K562 (cell line): ENCODE data around the gene XRCC3. TPM values are rescaled to one million over a fixed set of nuclear protein-coding genes. Genes with fewer than 3 reads are reported as not detected.
A peak's percentile ranks its signal among the peaks of the same experiment; 100 is the strongest.

Source experiments
- ATAC-seq: fragments of 200-7000 bp; cut with Tn5 transposase; 3 replicates; pipeline ENCODE4 v1.9.1; 2020; ENCODE audit warnings: moderate library complexity
- BruUV-seq: library from RNA; stranded (reverse); fragments of 400-500 nt; replicated peaks from 2 replicates; lab custom pipeline; 2021; lab: Mats Ljungman, UMichigan
- CTCF ChIA-PET: fragments of 300-600 bp; formaldehyde crosslinking; extraction: SDS; loops from one replicate; lab custom pipeline; 2021; ENCODE audit warnings: low intra/inter-chr PET ratio; lab: Yijun Ruan, JAX
- POLR2A ChIA-PET: fragments of 300-600, 350-650 bp; sonication (Branson Sonifier 250); formaldehyde crosslinking; extraction: SDS; loops from one replicate; lab custom pipeline; 2021; ENCODE audit warnings: antibody characterized with exemption, inconsistent platforms; lab: Yijun Ruan, JAX
- DNase-seq, 4 experiments: peaks; one replicate each; pipeline versions ENCODE4 v3.0.0 to v3.0.0-alpha.2; 2011 to 2018; ENCODE audit warnings: low spot score in 3 of 4, mixed read lengths in 3 of 4; ENCODE audit errors: extremely low read depth in 1 of 4
- FAIRE-seq: peaks from 2 replicates; lab custom pipeline; 2011; peaks lifted over from hg19 to GRCh38; lab: Jason Lieb, UNC
- H2AFZ ChIP-seq: 2 replicates; pipeline ENCODE4 v1.6.0; 2011; ENCODE audit warnings: low read depth, low read length, control low read depth, inconsistent platforms
- H3K27ac ChIP-seq: fragments of 200-600 bp; 3 replicates; pipeline ENCODE4 v1.8.0; 2011; ENCODE audit warnings: low read depth, mild to moderate bottlenecking, control low read depth, inconsistent platforms, low read length, moderate library complexity, mixed read lengths; ENCODE audit errors: extremely low read depth
- H3K27me3 ChIP-seq, 2 experiments: fragments of 300-600 bp in 1 of 2; 2 replicates in 1 of 2; 3 replicates in 1 of 2; pipeline versions ENCODE4 v1.6.0 to v1.8.0; 2011; ENCODE audit warnings: inconsistent platforms in 2 of 2, low read length in 2 of 2, mild to moderate bottlenecking in 1 of 2, mixed read lengths in 1 of 2, moderate library complexity in 1 of 2; ENCODE audit not compliant: control insufficient read depth in 2 of 2, insufficient read depth in 2 of 2
- H3K36me3 ChIP-seq: fragments of 300-600 bp; 3 replicates; pipeline ENCODE4 v1.8.0; 2011; ENCODE audit warnings: mild to moderate bottlenecking, low read length, inconsistent platforms; ENCODE audit not compliant: control insufficient read depth, insufficient read depth
- H3K4me1 ChIP-seq, 2 experiments: fragments of 200-600 bp in 1 of 2; replicated peaks in 1 of 2; 2 replicates in 1 of 2; 3 replicates in 1 of 2; pipeline versions ENCODE4 v1.5.1 to v1.8.0; 2011; ENCODE audit warnings: inconsistent platforms in 2 of 2, low read length in 2 of 2, mild to moderate bottlenecking in 1 of 2, mixed read lengths in 1 of 2, moderate library complexity in 1 of 2; ENCODE audit not compliant: control insufficient read depth in 2 of 2, insufficient read depth in 2 of 2
- H3K4me2 ChIP-seq: 2 replicates; pipeline ENCODE4 v1.6.1; 2011; ENCODE audit warnings: low read length, control low read depth, inconsistent platforms, mixed read lengths; ENCODE audit not compliant: insufficient read depth
- H3K4me3 ChIP-seq: fragments of 200-600 bp; sonication (generic), shearing (Covaris generic); 2 replicates; pipeline ENCODE4 v1.5.1; 2016; ENCODE audit warnings: control low read depth, inconsistent platforms
- H3K79me2 ChIP-seq: fragments of 200-600 bp; 3 replicates; pipeline ENCODE4 v1.8.0; 2011; ENCODE audit warnings: low read length, inconsistent platforms; ENCODE audit not compliant: control insufficient read depth, insufficient read depth
- H3K9ac ChIP-seq, 2 experiments: 2 replicates each; pipeline versions ENCODE4 v1.6.0 to v1.6.1; 2011; ENCODE audit warnings: low read depth in 2 of 2, low read length in 2 of 2, control low read depth in 1 of 2, inconsistent platforms in 1 of 2, mild to moderate bottlenecking in 1 of 2, mixed read lengths in 1 of 2; ENCODE audit not compliant: insufficient read depth in 1 of 2
- H3K9me1 ChIP-seq: one replicate; pipeline ENCODE4 v1.6.0; 2011; ENCODE audit warnings: inconsistent platforms, mild to moderate bottlenecking, low read length, moderate library complexity; ENCODE audit not compliant: control insufficient read depth, insufficient read depth
- H3K9me3 ChIP-seq: replicated peaks from 2 replicates; pipeline ENCODE4 v1.5.1; 2011; ENCODE audit warnings: low read depth, low read length, inconsistent platforms; ENCODE audit not compliant: control insufficient read depth, insufficient read depth
- H4K20me1 ChIP-seq: replicated peaks from 2 replicates; pipeline ENCODE4 v1.6.1; 2011; ENCODE audit warnings: low read length, inconsistent platforms, mixed read lengths; ENCODE audit not compliant: control insufficient read depth, insufficient read depth
- MAFG ChIP-seq: fragments of 450-650 bp; conservative IDR thresholded peaks from 2 replicates; pipeline ENCODE4 v1.6.1; 2016; ENCODE audit warnings: missing genetic modification characterization, missing compliant biosample characterization
- NCOA4 ChIP-seq: fragments of 450-650 bp; IDR thresholded peaks from 2 replicates; pipeline ENCODE4 v1.6.1; 2018; ENCODE audit warnings: mild to moderate bottlenecking; ENCODE audit not compliant: partially characterized antibody
- WGBS: fragments of 100-300 bp; shearing (Covaris generic); methylation state at CpG from one replicate; pipeline ENCODE4 v1.1.6; 2016; ENCODE audit warnings: low coverage, mixed read lengths; ENCODE audit not compliant: insufficient coverage; ENCODE audit errors: missing lambda C conversion rate; 5-methylcytosine and 5-hydroxymethylcytosine counted together
- in situ Hi-C: fragments of 300-500 bp; cut with MboI; formaldehyde crosslinking; loops from 4 replicates; pipeline ENCODE4 v1.15.0; 2018; ENCODE audit warnings: inconsistent platforms, mixed read lengths
- intact Hi-C: fragments of 100-400 bp; cut with micrococcal nuclease; formaldehyde crosslinking; loops from 2 replicates; pipeline ENCODE4 v1.14.2; 2022
- polyA plus RNA-seq, 8 experiments: library from polyadenylated mRNA; depleted of rRNA in 4 of 8; stranded (reverse) in 5 of 8; unstranded in 3 of 8; fragments of >200 nt; fragmentation: Nextera tagmentation in 2 of 8; fragmentation: Illumina TruSeq in 1 of 8; extraction: Ambion mirVana in 2 of 8; extraction: Trizol in 1 of 8; gene quantifications; 2 replicates each; pipeline versions ENCODE4 v1.2.1 to v1.2.3, GENCODE V29; 2011 to 2014; ENCODE audit warnings: inconsistent platforms in 1 of 8, missing spikeins in 1 of 8
- total RNA-seq, 7 experiments: library from RNA; depleted of rRNA in 6 of 7; stranded (reverse); fragments of >200 nt in 6 of 7; fragmentation: Illumina TruSeq in 2 of 7; extraction: Trizol in 2 of 7; gene quantifications; 2 replicates each; pipeline versions ENCODE4 v1.2.1 to v1.2.3, GENCODE V29; 2011 to 2021; ENCODE audit warnings: low replicate concordance in 1 of 7
- TF ChIP-seq, protein P1 (sequence below): fragments of 450-650 bp; IDR thresholded peaks from 2 replicates; pipeline ENCODE4 v1.6.1; 2017; ENCODE audit warnings: antibody characterized with exemption
- TF ChIP-seq, protein P2 (sequence below): fragments of 250-450 bp; sonication (Bioruptor Pico); IDR thresholded peaks from 2 replicates; pipeline ENCODE4 v1.4.0; 2020; ENCODE audit warnings: borderline replicate concordance
- TF ChIP-seq, protein P3 (sequence below): sonication (generic); formaldehyde crosslinking; IDR thresholded peaks from 2 replicates; pipeline ENCODE4 v1.8.1; 2023; ENCODE audit warnings: missing genetic modification reagents, mild to moderate bottlenecking, borderline replicate concordance
- TF ChIP-seq, protein P4 (sequence below), 2 experiments: fragments of 450-650 bp; conservative IDR thresholded peaks; 2 replicates each; pipeline ENCODE4 v1.6.1; 2017; ENCODE audit warnings: mild to moderate bottlenecking in 2 of 2, moderate library complexity in 2 of 2

XRCC3 gene
- total and polyA plus RNA-seq, 9 of the 15 experiments (the other 6 are each of a cell fraction or from before 2014, with no cell fraction given) = 0.34 to 59.3 (median 30.3) TPM

DNA sequence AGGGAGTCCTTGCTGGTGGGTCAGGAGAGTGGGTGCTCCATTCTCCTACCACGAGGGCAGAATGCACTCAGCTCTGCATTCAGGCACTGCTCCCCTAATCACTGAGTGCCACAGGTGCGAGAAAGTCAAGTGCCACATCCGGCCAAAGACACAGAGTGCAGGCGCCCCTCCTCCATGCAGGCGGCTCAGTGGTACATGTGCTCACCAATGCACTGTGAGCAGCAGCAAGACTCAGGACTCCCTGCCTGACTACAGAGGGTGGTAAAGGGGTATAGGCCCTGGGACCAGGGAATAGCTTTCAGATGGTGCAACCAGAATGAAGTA is 33.2 kb upstream of the XRCC3 start (continued):
- TF ChIP-seq, protein P1, sequence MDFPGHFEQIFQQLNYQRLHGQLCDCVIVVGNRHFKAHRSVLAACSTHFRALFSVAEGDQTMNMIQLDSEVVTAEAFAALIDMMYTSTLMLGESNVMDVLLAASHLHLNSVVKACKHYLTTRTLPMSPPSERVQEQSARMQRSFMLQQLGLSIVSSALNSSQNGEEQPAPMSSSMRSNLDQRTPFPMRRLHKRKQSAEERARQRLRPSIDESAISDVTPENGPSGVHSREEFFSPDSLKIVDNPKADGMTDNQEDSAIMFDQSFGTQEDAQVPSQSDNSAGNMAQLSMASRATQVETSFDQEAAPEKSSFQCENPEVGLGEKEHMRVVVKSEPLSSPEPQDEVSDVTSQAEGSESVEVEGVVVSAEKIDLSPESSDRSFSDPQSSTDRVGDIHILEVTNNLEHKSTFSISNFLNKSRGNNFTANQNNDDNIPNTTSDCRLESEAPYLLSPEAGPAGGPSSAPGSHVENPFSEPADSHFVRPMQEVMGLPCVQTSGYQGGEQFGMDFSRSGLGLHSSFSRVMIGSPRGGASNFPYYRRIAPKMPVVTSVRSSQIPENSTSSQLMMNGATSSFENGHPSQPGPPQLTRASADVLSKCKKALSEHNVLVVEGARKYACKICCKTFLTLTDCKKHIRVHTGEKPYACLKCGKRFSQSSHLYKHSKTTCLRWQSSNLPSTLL = no peak
- TF ChIP-seq MAFG (tag) (no peak), NCOA4 (no peak)
- TF ChIP-seq, protein P2, sequence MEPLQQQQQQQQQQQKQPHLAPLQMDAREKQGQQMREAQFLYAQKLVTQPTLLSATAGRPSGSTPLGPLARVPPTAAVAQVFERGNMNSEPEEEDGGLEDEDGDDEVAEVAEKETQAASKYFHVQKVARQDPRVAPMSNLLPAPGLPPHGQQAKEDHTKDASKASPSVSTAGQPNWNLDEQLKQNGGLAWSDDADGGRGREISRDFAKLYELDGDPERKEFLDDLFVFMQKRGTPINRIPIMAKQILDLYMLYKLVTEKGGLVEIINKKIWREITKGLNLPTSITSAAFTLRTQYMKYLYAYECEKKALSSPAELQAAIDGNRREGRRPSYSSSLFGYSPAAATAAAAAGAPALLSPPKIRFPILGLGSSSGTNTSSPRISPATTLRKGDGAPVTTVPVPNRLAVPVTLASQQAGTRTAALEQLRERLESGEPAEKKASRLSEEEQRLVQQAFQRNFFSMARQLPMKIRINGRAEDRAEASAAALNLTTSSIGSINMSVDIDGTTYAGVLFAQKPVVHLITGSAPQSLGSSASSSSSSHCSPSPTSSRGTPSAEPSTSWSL (CRISPR knock-in tag) = no peak
- TF ChIP-seq, all 486 proteins: peak for 0

DNA sequence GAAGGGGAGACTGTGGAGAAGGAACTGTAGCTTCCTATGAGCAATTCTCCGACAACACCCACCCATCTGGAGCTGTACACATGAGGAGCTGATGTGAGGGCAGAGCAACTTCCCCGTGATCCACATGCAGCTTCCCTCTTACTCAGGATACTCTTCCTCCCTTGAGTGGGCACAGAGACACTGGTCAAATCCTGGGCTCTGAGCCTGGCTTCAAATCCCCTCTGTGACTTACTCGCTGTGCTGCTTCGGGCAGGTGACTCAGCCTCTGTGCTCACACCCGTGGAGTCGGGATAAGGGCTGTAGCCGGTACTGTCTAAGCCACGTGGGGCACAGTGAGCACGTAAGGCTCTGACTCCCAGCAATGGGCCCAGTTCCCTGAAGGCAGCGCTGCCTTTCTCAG is 31.4 kb upstream of the XRCC3 start:
- no peaks in the 10 kb centered on the region for H3K36me3 ChIP-seq
- ATAC-seq = peak; percentile 78
- in situ Hi-C loops = no loop called here
- 11% methylated on average over 9 of the region's 10 CpGs for WGBS
- H3K9me3 ChIP-seq = no peaks in the 10 kb centered on the region
- peaks cover 2 to 11% of the 10 kb centered on the region in 2 experiments; a peak in 3 of 5 replicates for H3K27me3 ChIP-seq
- peaks cover 0 to 3% of the 10 kb centered on the region in 2 experiments; a peak in 3 of 5 replicates for H3K4me1 ChIP-seq
- ChIA-PET CTCF (no interaction called here), POLR2A (interaction anchor here (1.0 kb wide), 1 partner anchor 12 kb away, joined by 3 read pairs; no protein-coding TSS in a partner anchor)
- intact Hi-C loops = no loop called here
- no peaks in the 10 kb centered on the region for H4K20me1 ChIP-seq
- H3K4me2 ChIP-seq = no peak overlapping the region
- no peak overlapping the region for H3K4me3 ChIP-seq
- peak overlapping the region; percentile 51; the same call in 1 of the 2 replicates for H2AFZ ChIP-seq
- DNase-seq = peak in 2 of 4 experiments; percentile 27 to 31
- H3K27ac ChIP-seq = no peak overlapping the region
- no TSS peak for BruUV-seq
- peak overlapping the region in 1 of 2 experiments; percentile 76; a peak in 2 of 4 replicates for H3K9ac ChIP-seq
- no peaks in the 10 kb centered on the region for H3K9me1 ChIP-seq
- no peaks in the 10 kb centered on the region for H3K79me2 ChIP-seq
- FAIRE-seq = no peak
- TF ChIP-seq, protein P3, sequence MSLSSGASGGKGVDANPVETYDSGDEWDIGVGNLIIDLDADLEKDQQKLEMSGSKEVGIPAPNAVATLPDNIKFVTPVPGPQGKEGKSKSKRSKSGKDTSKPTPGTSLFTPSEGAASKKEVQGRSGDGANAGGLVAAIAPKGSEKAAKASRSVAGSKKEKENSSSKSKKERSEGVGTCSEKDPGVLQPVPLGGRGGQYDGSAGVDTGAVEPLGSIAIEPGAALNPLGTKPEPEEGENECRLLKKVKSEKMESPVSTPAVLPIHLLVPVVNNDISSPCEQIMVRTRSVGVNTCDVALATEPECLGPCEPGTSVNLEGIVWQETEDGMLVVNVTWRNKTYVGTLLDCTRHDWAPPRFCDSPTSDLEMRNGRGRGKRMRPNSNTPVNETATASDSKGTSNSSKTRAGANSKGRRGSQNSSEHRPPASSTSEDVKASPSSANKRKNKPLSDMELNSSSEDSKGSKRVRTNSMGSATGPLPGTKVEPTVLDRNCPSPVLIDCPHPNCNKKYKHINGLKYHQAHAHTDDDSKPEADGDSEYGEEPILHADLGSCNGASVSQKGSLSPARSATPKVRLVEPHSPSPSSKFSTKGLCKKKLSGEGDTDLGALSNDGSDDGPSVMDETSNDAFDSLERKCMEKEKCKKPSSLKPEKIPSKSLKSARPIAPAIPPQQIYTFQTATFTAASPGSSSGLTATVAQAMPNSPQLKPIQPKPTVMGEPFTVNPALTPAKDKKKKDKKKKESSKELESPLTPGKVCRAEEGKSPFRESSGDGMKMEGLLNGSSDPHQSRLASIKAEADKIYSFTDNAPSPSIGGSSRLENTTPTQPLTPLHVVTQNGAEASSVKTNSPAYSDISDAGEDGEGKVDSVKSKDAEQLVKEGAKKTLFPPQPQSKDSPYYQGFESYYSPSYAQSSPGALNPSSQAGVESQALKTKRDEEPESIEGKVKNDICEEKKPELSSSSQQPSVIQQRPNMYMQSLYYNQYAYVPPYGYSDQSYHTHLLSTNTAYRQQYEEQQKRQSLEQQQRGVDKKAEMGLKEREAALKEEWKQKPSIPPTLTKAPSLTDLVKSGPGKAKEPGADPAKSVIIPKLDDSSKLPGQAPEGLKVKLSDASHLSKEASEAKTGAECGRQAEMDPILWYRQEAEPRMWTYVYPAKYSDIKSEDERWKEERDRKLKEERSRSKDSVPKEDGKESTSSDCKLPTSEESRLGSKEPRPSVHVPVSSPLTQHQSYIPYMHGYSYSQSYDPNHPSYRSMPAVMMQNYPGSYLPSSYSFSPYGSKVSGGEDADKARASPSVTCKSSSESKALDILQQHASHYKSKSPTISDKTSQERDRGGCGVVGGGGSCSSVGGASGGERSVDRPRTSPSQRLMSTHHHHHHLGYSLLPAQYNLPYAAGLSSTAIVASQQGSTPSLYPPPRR (CRISPR knock-in tag) = no peak
- TF ChIP-seq, protein P4, sequence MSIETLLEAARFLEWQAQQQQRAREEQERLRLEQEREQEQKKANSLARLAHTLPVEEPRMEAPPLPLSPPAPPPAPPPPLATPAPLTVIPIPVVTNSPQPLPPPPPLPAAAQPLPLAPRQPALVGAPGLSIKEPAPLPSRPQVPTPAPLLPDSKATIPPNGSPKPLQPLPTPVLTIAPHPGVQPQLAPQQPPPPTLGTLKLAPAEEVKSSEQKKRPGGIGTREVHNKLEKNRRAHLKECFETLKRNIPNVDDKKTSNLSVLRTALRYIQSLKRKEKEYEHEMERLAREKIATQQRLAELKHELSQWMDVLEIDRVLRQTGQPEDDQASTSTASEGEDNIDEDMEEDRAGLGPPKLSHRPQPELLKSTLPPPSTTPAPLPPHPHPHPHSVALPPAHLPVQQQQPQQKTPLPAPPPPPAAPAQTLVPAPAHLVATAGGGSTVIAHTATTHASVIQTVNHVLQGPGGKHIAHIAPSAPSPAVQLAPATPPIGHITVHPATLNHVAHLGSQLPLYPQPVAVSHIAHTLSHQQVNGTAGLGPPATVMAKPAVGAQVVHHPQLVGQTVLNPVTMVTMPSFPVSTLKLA (conservative IDR thresholded peaks at IDR 0.05) = 0 out of 4 replicates have a peak, but pooled peaks of 1 of the 2 experiments have one; percentile 38
